Activated CD4-positive, alpha-beta T cell treated with anti-CD3 and anti-CD28 coated beads, Interleukin-2, amount 50 U/mL, for 48 hours (primary cell): ENCODE data around the gene AIF1.

ENCODE experiments used
- DNase-seq, 2 experiments: peaks; one replicate each; pipeline ENCODE4 v3.0.0-alpha.2; 2020

Gene AIF1

DNA sequence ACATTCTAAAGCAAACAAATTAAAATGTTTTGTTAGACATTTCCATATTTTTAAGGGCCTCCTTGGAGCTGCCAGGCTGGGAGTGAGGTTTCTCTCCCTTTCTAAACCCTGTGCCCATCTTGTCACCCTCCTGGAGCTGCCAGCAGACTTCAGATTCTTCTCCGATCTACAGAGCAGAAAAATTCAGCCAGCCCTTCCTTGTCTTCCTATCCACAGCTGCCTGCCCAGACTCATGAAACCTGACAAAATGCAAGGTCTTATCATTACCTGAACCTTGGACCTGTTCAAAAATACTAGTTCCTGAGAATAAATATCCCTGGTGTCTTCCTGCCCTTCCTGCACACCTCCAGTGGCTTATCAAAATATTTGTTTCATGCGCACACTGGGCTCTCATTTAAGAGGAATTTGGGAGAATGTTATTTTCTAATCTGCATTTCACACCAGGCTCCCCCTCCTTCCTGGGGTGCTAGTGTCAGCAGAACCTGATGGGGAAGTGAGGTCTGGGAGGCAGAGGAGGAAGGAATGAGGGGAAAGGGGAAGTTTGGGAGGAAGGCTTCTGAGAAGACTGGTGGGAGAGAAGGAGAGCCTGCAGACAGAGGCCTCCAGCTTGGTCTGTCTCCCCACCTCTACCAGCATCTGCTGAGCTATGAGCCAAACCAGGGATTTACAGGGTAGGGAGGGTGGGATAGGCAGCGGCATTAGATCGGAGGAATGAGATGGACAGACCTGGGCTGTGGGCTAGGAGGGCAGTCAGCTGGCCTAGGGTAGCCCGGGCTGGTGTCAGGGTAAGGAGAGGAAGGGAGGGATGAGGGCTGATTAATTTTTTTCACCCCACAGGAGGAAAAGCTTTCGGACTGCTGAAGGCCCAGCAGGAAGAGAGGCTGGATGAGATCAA, at the start of gene AIF1:
Gene AIF1 (plus strand): TSS at position 551 of the 895 bp plus-strand sequence. CDS start 96 bp downstream, at position 647.
- no peak for DNase-seq

DNA sequence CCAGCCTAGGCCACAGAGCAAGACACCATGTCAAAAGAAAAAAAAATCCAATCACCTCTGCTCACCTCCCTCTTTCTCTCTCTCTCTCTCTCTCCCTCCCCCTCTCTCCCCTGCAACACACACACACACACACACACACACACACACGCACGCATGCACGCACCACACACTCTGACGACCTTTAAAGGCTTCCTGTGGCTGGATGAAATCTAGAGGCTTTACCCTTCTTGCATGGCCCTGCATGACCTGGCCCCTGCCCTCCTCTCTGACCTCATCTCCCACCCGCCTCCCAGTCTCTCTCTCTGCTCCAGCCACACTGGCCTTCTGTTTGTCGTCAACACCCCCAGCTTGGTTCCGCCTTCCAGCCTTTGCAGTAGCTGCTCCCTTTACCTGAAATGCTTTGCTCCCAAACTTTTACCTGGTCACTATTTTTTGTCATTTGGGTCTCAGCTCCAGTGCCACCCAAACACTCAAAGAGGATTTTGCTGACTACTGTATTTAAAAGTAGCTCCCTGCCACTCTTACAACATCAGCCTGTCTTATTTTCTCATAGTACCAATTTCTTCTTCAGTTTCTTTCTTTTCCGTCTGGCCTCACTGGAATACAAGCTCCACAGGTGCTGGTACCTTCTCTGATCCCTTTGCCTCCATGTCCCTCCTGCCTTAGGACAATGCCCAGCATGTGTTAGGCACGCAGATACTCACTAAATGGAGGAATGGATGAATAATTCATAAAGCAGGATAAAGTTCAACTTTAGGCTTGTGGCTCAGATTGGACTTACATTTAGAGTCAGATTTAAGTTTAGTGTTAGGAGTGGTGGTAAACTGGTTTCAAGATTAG, 47.3 kb upstream of the AIF1 start:
- DNase-seq = no peak

DNA sequence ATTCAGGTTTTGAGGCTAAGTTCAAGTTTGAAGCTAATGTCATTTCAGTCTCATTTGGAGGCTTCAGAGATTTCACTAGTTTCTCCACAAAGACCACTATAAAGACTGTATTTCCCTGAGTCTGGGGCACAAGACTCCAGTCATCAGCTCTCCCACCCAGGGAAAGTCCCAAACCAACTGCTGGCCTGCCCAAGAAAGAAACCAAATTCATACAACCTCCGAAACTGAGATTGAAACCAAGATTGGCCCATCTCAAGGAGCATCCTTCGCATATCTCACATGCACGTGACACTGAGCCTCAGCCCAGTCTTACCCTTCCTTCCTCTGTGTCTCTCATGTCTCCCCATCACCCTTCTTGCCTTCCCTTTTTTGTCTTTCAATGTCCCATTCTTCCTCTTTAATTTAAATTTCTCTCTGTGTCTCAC, 46.5 kb upstream of the AIF1 start:
- peak; percentile 68 to 80 for DNase-seq

DNA sequence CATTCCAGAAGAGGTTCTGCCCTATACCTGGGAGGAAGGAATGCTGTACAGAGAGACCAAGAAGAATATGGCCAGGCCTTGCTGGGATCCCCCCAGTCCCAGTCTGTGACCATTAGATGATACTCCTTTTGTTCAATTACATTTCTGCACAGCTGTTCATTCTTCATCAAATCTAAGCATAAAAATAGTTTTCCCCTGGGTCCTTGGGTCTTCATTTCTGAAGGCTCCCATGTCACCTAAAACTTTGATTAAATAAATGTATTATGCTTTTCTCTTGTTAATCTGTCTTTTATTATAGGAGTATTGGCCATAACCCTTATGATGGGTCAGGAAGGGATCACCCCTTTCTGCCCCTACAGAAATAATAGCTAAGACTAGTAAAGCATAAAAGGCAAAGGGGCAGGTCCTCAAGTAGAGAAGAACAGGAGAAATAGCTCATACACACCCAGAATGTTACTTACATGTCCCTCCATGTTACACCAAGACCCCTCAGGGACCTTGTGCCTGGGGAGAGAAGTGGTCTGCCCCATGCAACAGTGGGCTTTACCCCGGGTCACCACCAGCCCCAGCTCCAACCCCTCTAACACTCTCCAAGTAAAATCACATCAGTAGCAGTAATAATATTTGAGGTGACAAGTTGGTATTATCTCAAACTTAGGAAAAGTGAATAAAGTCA, 45.0 kb upstream of the AIF1 start:
- DNase-seq = no peak

DNA sequence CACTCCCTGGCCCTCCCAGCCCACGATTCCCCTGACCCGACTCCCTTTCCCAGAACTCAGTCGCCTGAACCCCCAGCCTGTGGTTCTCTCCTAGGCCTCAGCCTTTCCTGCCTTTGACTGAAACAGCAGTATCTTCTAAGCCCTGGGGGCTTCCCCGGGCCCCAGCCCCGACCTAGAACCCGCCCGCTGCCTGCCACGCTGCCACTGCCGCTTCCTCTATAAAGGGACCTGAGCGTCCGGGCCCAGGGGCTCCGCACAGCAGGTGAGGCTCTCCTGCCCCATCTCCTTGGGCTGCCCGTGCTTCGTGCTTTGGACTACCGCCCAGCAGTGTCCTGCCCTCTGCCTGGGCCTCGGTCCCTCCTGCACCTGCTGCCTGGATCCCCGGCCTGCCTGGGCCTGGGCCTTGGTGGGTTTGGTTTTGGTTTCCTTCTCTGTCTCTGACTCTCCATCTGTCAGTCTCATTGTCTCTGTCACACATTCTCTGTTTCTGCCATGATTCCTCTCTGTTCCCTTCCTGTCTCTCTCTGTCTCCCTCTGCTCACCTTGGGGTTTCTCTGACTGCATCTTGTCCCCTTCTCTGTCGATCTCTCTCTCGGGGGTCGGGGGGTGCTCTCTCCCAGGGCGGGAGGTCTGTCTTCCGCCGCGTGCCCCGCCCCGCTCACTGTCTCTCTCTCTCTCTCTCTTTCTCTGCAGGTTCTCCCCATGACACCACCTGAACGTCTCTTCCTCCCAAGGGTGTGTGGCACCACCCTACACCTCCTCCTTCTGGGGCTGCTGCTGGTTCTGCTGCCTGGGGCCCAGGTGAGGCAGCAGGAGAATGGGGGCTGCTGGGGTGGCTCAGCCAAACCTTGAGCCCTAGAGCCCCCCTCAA, 42.8 kb upstream of the AIF1 start, which contains the start of gene LTA:
Gene LTA (plus strand): TSS at position 249 of the 871 bp plus-strand sequence. CDS start 454 bp downstream, at position 703.
- peak; percentile 86 to 89 for DNase-seq

DNA sequence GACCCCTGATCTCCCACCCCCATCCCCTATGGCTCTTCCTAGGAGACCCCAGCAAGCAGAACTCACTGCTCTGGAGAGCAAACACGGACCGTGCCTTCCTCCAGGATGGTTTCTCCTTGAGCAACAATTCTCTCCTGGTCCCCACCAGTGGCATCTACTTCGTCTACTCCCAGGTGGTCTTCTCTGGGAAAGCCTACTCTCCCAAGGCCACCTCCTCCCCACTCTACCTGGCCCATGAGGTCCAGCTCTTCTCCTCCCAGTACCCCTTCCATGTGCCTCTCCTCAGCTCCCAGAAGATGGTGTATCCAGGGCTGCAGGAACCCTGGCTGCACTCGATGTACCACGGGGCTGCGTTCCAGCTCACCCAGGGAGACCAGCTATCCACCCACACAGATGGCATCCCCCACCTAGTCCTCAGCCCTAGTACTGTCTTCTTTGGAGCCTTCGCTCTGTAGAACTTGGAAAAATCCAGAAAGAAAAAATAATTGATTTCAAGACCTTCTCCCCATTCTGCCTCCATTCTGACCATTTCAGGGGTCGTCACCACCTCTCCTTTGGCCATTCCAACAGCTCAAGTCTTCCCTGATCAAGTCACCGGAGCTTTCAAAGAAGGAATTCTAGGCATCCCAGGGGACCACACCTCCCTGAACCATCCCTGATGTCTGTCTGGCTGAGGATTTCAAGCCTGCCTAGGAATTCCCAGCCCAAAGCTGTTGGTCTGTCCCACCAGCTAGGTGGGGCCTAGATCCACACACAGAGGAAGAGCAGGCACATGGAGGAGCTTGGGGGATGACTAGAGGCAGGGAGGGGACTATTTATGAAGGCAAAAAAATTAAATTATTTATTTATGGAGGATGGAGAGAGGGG, 41.6 kb upstream of the AIF1 start:
- DNase-seq = no peak

DNA sequence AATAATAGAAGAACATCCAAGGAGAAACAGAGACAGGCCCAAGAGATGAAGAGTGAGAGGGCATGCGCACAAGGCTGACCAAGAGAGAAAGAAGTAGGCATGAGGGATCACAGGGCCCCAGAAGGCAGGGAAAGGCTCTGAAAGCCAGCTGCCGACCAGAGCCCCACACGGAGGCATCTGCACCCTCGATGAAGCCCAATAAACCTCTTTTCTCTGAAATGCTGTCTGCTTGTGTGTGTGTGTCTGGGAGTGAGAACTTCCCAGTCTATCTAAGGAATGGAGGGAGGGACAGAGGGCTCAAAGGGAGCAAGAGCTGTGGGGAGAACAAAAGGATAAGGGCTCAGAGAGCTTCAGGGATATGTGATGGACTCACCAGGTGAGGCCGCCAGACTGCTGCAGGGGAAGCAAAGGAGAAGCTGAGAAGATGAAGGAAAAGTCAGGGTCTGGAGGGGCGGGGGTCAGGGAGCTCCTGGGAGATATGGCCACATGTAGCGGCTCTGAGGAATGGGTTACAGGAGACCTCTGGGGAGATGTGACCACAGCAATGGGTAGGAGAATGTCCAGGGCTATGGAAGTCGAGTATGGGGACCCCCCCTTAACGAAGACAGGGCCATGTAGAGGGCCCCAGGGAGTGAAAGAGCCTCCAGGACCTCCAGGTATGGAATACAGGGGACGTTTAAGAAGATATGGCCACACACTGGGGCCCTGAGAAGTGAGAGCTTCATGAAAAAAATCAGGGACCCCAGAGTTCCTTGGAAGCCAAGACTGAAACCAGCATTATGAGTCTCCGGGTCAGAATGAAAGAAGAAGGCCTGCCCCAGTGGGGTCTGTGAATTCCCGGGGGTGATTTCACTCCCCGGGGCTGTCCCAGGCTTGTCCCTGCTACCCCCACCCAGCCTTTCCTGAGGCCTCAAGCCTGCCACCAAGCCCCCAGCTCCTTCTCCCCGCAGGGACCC, 40.6 kb upstream of the AIF1 start:
- peak; percentile 73 to 81 for DNase-seq

DNA sequence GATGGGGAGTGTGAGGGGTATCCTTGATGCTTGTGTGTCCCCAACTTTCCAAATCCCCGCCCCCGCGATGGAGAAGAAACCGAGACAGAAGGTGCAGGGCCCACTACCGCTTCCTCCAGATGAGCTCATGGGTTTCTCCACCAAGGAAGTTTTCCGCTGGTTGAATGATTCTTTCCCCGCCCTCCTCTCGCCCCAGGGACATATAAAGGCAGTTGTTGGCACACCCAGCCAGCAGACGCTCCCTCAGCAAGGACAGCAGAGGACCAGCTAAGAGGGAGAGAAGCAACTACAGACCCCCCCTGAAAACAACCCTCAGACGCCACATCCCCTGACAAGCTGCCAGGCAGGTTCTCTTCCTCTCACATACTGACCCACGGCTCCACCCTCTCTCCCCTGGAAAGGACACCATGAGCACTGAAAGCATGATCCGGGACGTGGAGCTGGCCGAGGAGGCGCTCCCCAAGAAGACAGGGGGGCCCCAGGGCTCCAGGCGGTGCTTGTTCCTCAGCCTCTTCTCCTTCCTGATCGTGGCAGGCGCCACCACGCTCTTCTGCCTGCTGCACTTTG, 39.6 kb upstream of the AIF1 start, which contains the start of gene TNF:
Gene TNF (plus strand): TSS at position 231 of the 567 bp plus-strand sequence. CDS start 177 bp downstream, at position 408.
- DNase-seq = peak; percentile 88 to 94

DNA sequence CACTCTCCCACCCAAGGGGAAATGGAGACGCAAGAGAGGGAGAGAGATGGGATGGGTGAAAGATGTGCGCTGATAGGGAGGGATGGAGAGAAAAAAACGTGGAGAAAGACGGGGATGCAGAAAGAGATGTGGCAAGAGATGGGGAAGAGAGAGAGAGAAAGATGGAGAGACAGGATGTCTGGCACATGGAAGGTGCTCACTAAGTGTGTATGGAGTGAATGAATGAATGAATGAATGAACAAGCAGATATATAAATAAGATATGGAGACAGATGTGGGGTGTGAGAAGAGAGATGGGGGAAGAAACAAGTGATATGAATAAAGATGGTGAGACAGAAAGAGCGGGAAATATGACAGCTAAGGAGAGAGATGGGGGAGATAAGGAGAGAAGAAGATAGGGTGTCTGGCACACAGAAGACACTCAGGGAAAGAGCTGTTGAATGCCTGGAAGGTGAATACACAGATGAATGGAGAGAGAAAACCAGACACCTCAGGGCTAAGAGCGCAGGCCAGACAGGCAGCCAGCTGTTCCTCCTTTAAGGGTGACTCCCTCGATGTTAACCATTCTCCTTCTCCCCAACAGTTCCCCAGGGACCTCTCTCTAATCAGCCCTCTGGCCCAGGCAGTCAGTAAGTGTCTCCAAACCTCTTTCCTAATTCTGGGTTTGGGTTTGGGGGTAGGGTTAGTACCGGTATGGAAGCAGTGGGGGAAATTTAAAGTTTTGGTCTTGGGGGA, 38.9 kb upstream of the AIF1 start:
- no peak for DNase-seq

DNA sequence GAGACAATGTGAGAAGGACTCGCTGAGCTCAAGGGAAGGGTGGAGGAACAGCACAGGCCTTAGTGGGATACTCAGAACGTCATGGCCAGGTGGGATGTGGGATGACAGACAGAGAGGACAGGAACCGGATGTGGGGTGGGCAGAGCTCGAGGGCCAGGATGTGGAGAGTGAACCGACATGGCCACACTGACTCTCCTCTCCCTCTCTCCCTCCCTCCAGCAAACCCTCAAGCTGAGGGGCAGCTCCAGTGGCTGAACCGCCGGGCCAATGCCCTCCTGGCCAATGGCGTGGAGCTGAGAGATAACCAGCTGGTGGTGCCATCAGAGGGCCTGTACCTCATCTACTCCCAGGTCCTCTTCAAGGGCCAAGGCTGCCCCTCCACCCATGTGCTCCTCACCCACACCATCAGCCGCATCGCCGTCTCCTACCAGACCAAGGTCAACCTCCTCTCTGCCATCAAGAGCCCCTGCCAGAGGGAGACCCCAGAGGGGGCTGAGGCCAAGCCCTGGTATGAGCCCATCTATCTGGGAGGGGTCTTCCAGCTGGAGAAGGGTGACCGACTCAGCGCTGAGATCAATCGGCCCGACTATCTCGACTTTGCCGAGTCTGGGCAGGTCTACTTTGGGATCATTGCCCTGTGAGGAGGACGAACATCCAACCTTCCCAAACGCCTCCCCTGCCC, 38.0 kb upstream of the AIF1 start:
- DNase-seq = peak; percentile 70 to 76

DNA sequence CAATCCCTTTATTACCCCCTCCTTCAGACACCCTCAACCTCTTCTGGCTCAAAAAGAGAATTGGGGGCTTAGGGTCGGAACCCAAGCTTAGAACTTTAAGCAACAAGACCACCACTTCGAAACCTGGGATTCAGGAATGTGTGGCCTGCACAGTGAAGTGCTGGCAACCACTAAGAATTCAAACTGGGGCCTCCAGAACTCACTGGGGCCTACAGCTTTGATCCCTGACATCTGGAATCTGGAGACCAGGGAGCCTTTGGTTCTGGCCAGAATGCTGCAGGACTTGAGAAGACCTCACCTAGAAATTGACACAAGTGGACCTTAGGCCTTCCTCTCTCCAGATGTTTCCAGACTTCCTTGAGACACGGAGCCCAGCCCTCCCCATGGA, 37.5 kb upstream of the AIF1 start:
- no peak for DNase-seq

DNA sequence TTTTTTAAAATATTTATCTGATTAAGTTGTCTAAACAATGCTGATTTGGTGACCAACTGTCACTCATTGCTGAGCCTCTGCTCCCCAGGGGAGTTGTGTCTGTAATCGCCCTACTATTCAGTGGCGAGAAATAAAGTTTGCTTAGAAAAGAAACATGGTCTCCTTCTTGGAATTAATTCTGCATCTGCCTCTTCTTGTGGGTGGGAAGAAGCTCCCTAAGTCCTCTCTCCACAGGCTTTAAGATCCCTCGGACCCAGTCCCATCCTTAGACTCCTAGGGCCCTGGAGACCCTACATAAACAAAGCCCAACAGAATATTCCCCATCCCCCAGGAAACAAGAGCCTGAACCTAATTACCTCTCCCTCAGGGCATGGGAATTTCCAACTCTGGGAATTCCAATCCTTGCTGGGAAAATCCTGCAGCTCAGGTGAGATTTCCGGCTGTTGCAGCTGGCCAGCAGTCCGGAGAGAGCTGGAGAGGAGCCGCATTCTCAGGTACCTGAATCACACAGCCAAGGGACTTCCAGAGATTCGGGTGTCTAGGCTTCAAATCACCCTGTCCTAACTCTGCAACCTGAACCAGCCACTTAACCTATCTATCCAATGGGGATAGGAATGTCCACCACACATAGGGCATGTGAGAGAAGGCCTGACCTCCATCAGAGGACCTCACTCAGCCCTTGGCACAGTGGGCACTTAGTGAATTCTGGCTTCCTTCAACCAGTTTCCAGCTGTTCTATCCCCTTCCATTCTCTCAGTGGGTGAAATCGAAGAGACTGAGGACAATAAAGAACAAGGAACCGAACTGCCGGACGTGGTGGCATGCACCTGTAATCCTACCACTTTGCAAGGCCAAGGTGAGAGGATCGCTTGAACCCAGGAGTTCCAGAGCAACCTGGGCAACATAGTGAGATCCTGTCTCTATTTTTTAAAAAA, 36.6 kb upstream of the AIF1 start:
- DNase-seq = peak in 1 of 2 experiments; percentile 58

DNA sequence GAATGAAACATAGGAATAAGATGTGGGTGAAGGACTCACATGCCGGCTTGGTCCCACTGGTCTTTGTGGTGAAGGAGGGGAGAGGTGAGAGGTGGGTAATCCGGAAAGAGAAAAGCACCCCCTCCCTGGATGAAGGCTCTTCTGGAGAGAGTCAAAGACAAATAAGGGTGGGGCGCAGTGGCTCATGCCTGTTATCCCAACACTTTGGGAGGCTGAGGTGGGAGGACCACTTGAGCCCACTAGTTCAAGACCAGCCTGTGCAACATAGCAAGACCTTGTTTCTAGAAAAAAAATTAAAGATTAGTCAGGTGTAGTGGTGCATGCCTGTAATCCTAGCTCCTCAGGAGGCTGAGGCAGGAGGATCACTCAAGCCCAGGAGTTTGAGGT, 35.9 kb upstream of the AIF1 start:
- DNase-seq = peak in 1 of 2 experiments; percentile 49

DNA sequence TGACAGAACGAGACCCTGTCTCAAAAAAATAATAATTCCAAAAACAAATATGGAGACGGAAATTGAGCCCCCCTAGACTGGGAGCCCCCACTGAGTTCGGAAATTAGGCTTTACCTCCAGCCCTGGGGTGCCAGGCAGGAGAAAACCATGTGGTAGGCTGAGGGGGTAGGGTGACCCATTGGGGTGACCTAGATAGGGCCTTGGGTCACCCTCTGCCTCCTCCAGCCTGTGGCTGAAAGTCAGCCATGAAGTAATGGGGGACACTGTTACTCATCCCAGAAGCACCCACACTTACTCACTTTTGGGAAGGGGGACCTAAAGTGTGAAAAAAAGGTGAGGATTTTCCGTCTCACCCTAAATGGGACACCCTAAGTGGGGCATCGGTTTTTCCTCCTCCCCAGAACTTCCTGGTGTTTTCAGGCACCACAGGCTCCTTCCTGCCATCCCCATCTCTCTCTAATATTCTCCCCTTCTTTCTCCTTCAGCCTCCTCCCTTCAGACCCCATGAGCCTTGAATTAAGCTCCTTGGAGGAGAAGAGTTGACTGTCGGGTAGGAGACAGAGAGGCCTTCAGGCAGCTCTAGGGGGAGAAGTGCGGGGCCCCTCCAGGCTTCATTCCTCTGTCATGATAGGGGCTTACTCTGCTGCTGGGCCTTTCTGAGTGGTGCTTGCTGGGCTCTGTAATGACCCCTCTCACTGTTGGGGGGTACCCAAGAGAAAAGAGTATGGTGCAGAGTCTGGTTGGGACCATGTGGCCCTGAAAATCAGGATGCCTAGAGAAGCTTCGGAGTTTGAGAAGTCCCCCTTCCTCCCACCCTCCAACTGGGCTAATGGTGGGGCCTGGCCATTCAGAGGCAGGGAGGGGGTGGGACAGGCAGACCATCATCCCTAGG, 35.2 kb upstream of the AIF1 start:
- DNase-seq = peak; percentile 51 to 60

DNA sequence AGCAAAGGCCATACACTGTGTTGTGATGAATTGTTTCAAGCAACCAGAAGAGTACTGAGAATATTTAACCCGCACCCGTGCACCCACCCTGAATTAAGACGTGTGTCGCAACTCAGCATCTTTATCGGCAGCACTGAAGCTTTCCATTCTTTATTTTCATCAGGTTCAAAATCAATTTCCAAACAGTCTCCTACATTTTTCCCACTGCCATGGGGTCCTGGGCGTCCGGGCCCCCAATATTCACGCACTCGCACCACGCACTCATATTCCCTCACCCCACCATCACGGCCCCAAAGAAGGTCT, 34.6 kb upstream of the AIF1 start:
- DNase-seq = no peak
